Prostate gland (tissue), 2 donors: ENCODE data around the gene FHIT. TPM values are rescaled to one million over a fixed set of nuclear protein-coding genes. Genes with fewer than 3 reads are reported as not detected.

Experiments
- DNase-seq: peaks from one replicate; pipeline ENCODE4 v3.0.0-alpha.2; 2019; ENCODE audit warnings: low spot score
- H3K27ac ChIP-seq, 2 donors: fragments of 200-600 bp; sonication (generic); 2 replicates each; pipeline ENCODE4 v1.5.1; 2017 to 2019
- H3K27me3 ChIP-seq: fragments of 200-600 bp; sonication (generic); replicated peaks from 2 replicates; pipeline ENCODE4 v1.5.1; 2019; ENCODE audit not compliant: insufficient read depth
- H3K36me3 ChIP-seq, 2 donors: fragments of 200-600 bp; sonication (generic); 1 replicate in 1 of 2; 2 replicates in 1 of 2; pipeline versions ENCODE4 v1.5.1 to v1.8.1; 2017 to 2019
- H3K4me1 ChIP-seq: fragments of 200-600 bp; sonication (generic); replicated peaks from 2 replicates; pipeline ENCODE4 v1.5.1; 2019
- H3K4me3 ChIP-seq, 2 donors: fragments of 200-600 bp; sonication (generic); 2 replicates each; pipeline ENCODE4 v1.5.1; 2017 to 2019
- H3K9me3 ChIP-seq: fragments of 200-600 bp; sonication (generic); 2 replicates; pipeline ENCODE4 v1.5.1; 2017
- CTCF ChIP-seq, 4 experiments: fragments of 200-600 bp in 2 of 4; fragments of 450-650 bp in 2 of 4; sonication (generic) in 2 of 4; IDR thresholded peaks; 1 replicate in 3 of 4; 2 replicates in 1 of 4; pipeline ENCODE4 v1.5.1; 2016 to 2019; ENCODE audit warnings: antibody characterized with exemption in 4 of 4, mild to moderate bottlenecking in 2 of 4, moderate library complexity in 2 of 4
- POLR2A ChIP-seq: fragments of 450-650 bp; IDR thresholded peaks from one replicate; pipeline ENCODE4 v1.6.1; 2016; ENCODE audit warnings: antibody characterized with exemption, mild to moderate bottlenecking
- POLR2AphosphoS5 ChIP-seq: sonication (generic); formaldehyde crosslinking; IDR thresholded peaks from one replicate; pipeline ENCODE4 v1.6.1; 2017; ENCODE audit warnings: antibody characterized with exemption
- WGBS: methylation state at CpG from one replicate; pipeline ENCODE4 v1.1.5; 2018; 5-methylcytosine and 5-hydroxymethylcytosine counted together
- intact Hi-C: fragments of 100-400 bp; cut with DNase I; formaldehyde crosslinking; loops from one replicate; pipeline ENCODE4 v1.14.2; 2022
- total RNA-seq, 2 donors: library from RNA; depleted of rRNA; stranded (reverse); fragments of >200 nt; gene quantifications; one replicate each; pipeline ENCODE4 v1.1.0, GENCODE V29; 2016

Gene FHIT
- total RNA-seq, 2 donors from 2014 or later = 6.4 to 10.4 TPM

DNA sequence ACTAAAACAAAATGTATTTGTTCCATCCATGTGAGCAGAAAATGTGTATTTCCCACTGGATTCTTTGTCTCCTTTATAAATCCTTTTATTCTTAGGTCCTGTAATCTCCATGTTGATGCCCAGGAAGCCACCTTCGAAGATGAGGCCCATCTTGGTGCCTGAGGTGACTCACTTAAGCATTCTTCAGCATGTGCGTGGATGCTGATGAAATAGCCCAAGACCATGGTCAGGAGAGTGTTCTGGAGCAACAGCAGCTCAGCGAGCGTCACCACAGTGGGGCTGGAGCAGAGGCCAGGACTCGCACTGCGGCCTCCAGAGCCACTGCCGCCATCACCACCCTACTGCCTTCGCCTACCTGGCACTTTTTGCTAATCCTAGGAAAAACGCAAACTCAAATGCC, 520.9 kb downstream of the FHIT start:
- TF ChIP-seq CTCF (IDR thresholded peaks at IDR 0.05) (no peak), POLR2A (no peak), POLR2AphosphoS5 (no peak)
- Histone ChIP-seq H3K4me1 (no peaks in the 10 kb centered on the region), H3K4me3 (no peak overlapping the region), H3K27ac (no peak overlapping the region), H3K9me3 (no peaks in the 10 kb centered on the region), H3K27me3 (no peaks in the 10 kb centered on the region), H3K36me3 (no peaks in the 10 kb centered on the region)
- intact Hi-C loops = no loop called here
- DNase-seq = no peak
- 96% methylated on average over 9 of the region's 9 CpGs for WGBS

GRCh38 chr3:60729056-60729455, 522.2 kb downstream of the FHIT start:
- Histone ChIP-seq H3K4me3 (no peak overlapping the region), H3K9me3 (no peaks in the 10 kb centered on the region), H3K27me3 (no peaks in the 10 kb centered on the region), H3K36me3 (no peaks in the 10 kb centered on the region), H3K27ac (no peak overlapping the region), H3K4me1 (no peaks in the 10 kb centered on the region)
- TF ChIP-seq POLR2AphosphoS5 (no peak), POLR2A (no peak), CTCF (IDR thresholded peaks at IDR 0.05) (no peak)
- 88% methylated on average over 6 of the region's 6 CpGs for WGBS
- intact Hi-C loops = no loop called here
- no peak for DNase-seq

DNA sequence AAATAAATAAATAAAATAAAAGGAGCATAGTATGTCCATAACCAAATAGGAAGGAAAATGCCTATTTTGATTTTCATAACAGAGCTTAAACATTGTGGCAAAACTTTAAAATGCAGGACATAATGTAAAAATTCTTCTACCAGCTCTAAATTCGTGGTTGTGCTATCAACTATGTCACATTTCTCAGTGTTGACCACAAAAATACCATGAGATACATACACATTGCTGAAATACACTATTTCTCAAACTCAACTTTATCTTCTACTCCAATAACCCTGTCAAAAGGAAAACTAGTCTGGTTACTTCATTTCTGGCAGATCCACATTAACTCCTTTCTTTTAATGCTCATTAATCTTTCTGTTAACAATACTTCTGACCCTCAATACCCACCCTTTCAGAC, 523.2 kb downstream of the FHIT start:
- no peaks in the 10 kb centered on the region for H3K9me3 ChIP-seq

GRCh38 chr3:60720736-60721135, 530.5 kb downstream of the FHIT start:
- TF ChIP-seq POLR2AphosphoS5 (no peak), POLR2A (no peak)
- no peak for DNase-seq
- H3K27me3 ChIP-seq = no peaks in the 10 kb centered on the region
- no peaks in the 10 kb centered on the region for H3K9me3 ChIP-seq
- no peaks in the 10 kb centered on the region for H3K4me1 ChIP-seq
- H3K27ac ChIP-seq = no peak overlapping the region
- H3K4me3 ChIP-seq = no peak overlapping the region
- WGBS = 78% methylated on average over 2 of the region's 2 CpGs
- intact Hi-C loops = no loop called here
- H3K36me3 ChIP-seq = no peaks in the 10 kb centered on the region

More for the DNA sequence above, 523.2 kb downstream of the FHIT start:
- TF ChIP-seq CTCF (IDR thresholded peaks at IDR 0.05) (no peak), POLR2AphosphoS5 (no peak), POLR2A (no peak)
- Histone ChIP-seq H3K4me1 (no peaks in the 10 kb centered on the region), H3K27ac (no peak overlapping the region), H3K27me3 (no peaks in the 10 kb centered on the region), H3K36me3 (no peaks in the 10 kb centered on the region), H3K4me3 (no peak overlapping the region)
- 58% methylated on average over 1 of the region's 1 CpG for WGBS
- intact Hi-C loops = no loop called here
- no peak for DNase-seq

DNA sequence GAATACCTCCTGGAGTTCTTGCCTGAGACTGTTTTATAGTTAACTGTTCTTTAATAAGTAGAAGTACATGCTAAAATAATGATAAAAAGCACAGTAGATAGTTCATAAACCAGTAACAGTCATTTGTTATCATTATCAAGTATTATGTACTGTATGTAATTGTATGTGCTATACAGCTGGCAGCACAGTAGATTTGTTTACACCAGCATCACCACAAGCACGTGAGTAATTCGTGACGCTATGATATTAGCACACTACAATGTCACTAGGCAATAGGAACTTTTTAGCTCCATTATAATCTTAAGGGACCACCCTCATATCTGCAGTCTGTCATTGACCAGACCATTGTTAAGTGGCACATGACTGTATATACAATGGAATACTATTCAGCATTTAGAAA, 534.7 kb downstream of the FHIT start:
- TF ChIP-seq CTCF (IDR thresholded peaks at IDR 0.05) = no peak
- no peaks in the 10 kb centered on the region for H3K27me3 ChIP-seq
- intact Hi-C loops = no loop called here
- no peak overlapping the region for H3K27ac ChIP-seq
- DNase-seq = no peak
- no peaks in the 10 kb centered on the region for H3K36me3 ChIP-seq
- H3K9me3 ChIP-seq = no peaks in the 10 kb centered on the region
- WGBS = 92% methylated on average over 3 of the region's 3 CpGs
- H3K4me1 ChIP-seq = no peaks in the 10 kb centered on the region
- H3K4me3 ChIP-seq = no peak overlapping the region
